Choroid plexus epithelial cell (primary cell): ENCODE data around the gene STAG1.
A peak's percentile ranks its signal among the peaks of the same experiment; 100 is the strongest.

Experiments
- DNase-seq: peaks from one replicate; pipeline ENCODE4 v3.0.0-alpha.2; 2010; ENCODE audit warnings: low read depth
- H3K4me3 ChIP-seq: 2 replicates; pipeline ENCODE4 v1.5.1; 2011; ENCODE audit warnings: low read depth, mild to moderate bottlenecking, control low read depth, low read length, moderate library complexity
- TF ChIP-seq, protein P1 (sequence below): conservative IDR thresholded peaks from 2 replicates; pipeline ENCODE4 v1.5.1; 2011; ENCODE audit warnings: low read depth, mild to moderate bottlenecking, control low read depth, inconsistent platforms, low read length, moderate library complexity

STAG1 gene

DNA sequence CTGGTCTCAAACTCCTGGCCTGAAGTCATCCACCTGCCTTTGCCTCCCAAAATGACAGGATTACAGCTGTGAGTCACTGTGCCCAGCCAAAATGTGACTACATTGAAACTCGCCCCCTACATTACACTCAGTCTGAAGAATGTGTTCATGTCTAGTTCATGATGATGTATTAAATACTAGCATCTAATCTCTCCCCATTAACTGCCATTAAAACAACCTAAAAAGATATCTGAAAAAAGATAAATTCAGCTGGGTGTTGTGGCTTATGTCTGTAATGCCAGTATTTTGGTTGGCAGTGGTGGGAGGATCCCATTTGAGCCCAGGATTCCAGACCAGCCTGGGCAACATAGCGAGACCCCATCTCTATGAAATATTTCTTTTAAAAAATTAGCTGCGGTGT is 342.6 kb downstream of the STAG1 start:
- no peak overlapping the region for H3K4me3 ChIP-seq
- TF ChIP-seq, protein P1, sequence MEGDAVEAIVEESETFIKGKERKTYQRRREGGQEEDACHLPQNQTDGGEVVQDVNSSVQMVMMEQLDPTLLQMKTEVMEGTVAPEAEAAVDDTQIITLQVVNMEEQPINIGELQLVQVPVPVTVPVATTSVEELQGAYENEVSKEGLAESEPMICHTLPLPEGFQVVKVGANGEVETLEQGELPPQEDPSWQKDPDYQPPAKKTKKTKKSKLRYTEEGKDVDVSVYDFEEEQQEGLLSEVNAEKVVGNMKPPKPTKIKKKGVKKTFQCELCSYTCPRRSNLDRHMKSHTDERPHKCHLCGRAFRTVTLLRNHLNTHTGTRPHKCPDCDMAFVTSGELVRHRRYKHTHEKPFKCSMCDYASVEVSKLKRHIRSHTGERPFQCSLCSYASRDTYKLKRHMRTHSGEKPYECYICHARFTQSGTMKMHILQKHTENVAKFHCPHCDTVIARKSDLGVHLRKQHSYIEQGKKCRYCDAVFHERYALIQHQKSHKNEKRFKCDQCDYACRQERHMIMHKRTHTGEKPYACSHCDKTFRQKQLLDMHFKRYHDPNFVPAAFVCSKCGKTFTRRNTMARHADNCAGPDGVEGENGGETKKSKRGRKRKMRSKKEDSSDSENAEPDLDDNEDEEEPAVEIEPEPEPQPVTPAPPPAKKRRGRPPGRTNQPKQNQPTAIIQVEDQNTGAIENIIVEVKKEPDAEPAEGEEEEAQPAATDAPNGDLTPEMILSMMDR: no peak
- DNase-seq: no peak

DNA sequence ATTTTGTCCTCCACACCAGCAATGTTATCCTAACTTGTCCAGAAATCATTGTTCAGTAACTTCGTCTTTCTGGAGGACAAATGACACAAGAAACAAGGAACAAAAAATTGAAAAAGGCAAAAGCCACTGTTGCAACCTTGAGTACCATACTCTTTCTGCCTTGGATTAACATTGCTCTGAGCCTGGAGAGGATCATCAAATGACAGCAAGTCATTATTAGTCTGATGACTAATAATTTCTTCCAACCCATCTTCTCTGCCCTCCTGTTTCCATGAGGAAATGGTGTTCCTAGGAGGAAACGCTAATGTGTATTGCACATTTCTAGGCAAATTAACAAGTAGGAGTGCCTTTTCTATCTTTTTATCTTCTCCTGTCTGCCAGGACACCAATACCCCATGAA is 348.1 kb downstream of the STAG1 start:
- TF ChIP-seq, protein P1: no peak
- DNase-seq: no peak
- H3K4me3 ChIP-seq: no peak overlapping the region

DNA sequence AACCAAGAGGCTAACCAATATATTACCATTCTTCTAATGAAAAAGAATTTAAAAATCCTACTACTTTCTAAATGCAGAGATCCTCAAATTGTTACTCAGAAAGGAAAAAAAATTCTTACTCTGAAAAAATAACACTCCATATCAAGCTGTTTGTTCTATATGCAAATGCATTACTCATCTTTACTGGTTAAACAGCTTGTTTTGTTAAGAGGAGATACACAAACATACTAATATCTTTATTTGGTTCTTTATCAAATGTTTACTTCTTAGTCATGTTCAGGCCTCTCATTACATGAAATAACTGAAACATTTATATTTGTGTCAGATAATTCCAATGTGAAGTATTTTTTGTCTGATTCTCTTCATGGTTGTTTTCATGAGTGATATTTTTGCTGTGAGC is 355.3 kb downstream of the STAG1 start:
- TF ChIP-seq, protein P1: no peak
- H3K4me3 ChIP-seq: no peak overlapping the region
- DNase-seq: peak; percentile 23

DNA sequence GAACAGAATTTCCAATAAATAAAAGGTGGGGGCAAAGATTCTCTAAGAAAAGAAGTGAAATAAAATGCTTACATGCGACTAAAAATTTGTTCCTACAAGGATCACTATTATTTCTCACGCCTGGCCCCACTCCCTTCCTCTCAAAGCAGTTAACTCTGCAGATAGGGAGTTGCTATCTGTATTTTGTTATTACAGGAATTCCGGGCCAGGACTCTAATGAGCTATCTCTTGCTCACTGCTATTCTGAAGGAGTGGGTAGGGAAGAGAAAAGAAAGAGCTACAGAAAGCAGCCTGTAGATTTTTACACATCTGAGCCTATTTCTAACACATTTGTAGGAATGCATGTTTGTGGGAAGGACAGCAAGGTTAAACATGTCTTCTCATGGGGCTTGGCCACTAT is 361.6 kb downstream of the STAG1 start:
- no peak overlapping the region for H3K4me3 ChIP-seq
- TF ChIP-seq, protein P1: no peak
- no peak for DNase-seq

DNA sequence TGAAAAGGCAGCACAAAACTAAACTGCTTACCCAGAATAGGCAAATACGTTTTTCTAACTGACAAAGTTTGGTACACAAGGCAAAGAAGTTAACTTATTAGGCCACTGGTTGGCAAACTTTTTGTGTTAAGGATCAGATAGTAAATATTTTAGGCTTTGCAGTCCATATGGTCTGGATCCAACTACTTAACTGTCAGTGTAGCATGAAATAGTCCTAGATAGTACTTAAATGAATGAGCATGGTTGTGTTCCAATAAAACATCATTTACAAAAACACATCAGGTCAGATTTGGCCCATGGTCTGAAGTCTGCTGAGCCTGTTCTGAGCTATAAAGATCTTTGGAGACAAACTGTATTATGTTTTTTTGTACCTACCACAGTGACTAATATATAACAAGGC is 365.1 kb downstream of the STAG1 start:
- no peak overlapping the region for H3K4me3 ChIP-seq
- TF ChIP-seq, protein P1: no peak
- DNase-seq: no peak

DNA sequence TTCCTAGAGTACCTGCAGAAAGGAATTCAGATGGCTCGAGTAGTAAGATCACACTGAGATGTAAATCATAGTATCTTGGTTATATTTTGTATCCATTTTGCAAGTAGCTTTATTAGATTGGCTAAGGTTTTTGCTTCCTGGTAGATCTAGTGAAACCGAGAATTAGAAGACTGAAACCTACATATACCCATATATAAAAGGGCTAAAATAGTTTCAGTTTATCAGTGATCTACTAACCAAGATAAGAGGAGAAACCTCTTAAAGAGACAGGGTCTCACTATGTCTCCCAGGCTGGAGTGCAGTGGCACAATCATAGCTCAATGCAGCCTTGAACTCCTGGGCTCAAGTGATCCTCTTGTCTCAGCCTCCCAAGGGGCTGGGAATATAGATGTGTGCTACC is 366.7 kb downstream of the STAG1 start:
- H3K4me3 ChIP-seq: no peak overlapping the region
- TF ChIP-seq, protein P1: no peak
- no peak for DNase-seq

DNA sequence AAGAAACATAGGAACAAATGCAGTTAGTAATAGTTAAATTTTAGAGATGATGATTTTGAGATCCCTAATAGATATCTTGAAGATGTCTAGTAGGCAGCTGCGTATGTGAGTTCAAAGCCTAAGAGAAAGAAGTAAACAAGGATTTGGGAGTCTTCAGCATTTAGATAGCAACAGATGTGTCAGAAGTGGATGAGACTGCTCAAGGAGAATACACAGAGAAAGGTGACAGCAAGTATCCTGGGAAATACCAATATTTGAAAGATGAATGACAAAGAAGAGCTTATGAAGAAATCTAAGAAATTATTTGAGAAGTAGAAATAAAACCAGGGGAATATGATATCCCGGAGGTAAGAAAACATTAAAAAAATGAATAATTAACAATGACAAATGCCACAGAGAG is 371.1 kb downstream of the STAG1 start:
- no peak overlapping the region for H3K4me3 ChIP-seq
- TF ChIP-seq, protein P1: no peak
- peak; percentile 27 for DNase-seq
